HG03025 (cell line): ENCODE measurements around the gene PDSS2.

Source experiments
- ATAC-seq: cut with Tn5 transposase; IDR thresholded peaks from one replicate; pipeline ENCODE4 v1.9.1; 2021; ENCODE audit warnings: mild to moderate bottlenecking, moderate library complexity; ENCODE audit not compliant: unreplicated experiment, low FRiP score

PDSS2 gene, protein sequence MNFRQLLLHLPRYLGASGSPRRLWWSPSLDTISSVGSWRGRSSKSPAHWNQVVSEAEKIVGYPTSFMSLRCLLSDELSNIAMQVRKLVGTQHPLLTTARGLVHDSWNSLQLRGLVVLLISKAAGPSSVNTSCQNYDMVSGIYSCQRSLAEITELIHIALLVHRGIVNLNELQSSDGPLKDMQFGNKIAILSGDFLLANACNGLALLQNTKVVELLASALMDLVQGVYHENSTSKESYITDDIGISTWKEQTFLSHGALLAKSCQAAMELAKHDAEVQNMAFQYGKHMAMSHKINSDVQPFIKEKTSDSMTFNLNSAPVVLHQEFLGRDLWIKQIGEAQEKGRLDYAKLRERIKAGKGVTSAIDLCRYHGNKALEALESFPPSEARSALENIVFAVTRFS

DNA sequence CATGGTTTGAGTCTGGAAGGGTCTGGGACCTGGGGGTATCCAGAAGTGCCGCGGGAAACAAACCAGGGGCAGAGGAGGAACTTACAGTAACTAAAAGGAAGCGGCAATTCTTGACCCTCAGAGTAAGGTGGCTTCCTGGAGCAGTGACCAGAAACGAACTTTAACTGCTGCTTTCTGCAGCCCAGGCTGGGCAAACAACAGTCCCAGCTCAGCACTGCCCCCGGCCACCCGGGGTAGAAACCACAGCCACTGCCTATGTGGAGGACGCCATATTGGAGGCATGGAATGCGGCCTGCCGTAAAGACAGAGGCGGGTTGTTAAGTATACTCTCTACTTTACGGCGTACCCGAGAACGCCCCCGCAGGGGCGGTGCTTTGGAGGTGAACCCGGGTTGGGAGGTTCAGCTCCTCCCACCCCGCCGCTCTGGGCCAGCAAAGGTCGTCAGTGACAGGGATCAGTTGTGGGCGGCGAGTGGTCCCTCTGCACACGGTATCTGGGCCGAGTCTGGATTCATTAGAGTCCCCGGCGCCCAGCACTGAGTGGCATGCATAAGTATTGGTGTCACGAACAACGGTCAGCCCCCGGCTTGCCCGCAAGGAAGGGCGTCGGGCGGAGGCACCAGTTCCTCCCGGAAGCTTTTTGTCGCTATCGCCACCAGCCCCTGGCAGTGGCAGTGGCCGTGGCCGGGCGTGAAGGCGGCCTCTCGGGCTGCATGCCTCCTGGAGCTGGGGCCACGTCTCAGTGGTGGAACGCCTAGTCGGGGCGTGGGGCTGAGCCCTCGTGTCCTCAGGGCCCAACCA is at the start of gene PDSS2:
Gene PDSS2 (minus strand): TSS at position 282 of the 800 bp plus-strand sequence. CDS start 279 bp downstream, at position 3.
- peak; percentile 93 for ATAC-seq

DNA sequence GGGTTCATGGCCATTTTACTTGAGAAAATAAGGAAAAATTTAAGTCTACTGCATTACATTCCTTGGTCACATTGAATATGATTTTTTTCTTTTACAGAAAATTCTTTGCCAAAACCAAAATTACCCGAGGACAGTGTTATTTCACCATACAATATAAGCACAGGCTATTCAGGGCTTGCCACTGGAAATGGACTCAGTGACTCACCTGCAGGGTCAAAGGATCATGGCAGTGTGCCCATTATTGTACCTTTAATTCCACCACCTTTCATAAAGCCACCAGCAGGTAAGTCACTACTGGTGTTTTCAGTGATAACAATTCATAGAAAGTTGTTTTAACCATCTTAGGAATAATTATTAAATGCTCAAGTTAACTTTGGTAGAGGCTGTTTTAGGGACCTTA is 46.8 kb upstream of the PDSS2 start:
- ATAC-seq = no peak

DNA sequence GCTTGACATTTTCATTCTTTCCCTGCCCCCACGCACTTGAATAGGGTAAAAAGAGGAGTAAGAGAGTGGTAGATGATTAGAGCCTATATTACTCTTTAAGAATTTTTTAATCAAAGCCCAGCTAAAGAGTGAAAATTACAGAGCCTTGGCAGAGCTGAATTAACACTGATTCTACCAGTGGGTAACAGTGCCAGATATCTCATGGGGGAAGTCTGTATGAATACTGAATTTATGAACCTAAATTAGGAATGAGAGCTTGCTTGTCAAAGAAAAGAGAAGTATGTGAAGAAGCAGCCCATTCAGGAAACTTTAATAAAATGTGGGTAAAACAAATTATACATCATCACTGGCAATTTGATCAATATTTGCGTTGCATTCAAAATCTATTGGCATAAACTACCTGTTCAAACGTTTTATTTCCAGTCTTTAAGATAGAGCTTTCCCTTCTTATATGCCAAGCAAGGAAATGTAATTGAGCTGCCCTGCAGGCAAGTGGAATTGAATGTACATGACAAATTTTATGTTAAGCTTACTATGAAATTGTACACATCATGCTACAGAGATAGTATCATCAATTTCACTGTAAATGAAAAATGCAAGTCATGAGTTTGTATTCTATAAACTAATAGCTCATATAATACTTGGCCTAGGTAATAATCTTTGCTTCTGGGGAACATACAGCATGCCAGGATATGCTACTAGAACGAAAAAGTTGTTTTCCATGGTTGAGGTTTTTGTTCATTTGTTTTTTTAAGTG is 45.1 kb upstream of the PDSS2 start:
- ATAC-seq = no peak

DNA sequence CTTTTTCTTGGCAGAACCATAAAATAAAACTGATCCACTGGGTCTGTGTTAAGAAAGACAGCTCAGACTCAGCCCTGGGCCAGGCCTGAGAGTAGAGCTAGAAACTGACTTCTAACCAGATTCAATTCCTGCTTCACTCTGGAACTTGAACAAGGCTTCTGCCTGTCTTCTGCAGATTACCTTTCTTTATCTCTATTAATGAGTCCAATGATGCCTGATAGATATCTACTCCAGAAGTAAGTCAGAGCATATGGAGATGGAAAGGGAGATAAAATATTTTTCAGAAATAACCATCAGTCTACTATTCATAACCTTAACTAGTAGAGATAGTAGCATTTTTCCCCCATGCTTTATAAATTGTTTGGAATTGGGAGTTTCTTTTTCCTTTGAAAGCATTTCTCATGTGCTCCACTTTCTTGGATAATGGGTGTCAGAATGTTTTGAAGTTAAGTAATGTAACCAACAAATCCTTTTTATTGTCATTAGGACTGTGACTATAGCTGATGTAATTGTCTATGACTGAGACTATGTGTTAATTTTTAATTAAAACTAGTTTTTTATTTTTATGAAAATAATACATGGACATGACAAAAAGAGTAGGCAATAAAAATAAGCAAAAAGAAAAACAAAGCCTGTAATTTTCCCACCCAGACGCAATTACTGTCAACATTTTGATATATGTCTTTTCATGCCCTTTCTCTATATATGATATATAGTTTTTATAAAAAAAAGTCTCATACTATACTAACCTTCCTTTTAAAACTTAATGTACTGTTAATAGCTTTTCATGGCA is 37.7 kb upstream of the PDSS2 start:
- no peak for ATAC-seq

DNA sequence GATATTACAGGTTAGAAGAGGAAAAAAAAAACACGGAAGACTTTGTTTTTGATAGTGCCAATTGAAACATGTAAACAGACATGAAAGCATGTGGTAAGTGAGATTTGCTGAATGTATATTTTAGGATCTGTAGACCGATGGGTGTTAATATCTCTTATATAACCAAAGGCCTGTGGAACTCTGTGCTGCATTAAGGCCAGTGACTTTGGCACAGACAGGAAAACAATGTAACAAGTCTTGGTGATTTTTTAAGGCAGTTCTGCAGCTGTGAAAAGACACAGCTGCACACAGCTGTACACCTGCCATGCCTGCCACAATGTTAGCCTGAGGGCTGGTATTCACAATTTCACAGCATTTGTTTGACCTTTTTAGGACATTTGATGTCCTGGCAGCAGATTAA is 36.6 kb upstream of the PDSS2 start:
- ATAC-seq = no peak

DNA sequence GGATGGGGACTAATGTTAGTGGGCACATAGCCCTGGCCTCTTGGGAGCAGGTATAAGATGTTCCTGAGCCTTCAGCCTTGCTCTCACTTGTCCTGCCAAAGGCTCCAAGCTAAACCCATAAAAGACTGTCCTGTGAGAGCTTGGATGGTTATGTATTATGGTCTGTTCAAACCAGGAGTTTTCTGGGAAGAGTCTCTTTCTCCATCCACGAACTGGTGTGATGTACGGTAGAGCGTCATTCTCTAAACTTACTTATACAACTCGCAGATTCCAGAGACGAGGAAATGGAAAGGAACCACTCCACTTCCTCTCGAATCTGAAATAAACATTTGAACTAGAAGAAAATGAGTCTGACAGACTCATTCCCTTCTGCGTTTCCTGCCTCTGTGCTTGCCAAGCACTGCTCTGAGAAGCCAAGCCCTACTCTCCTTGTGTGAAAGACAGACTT is 35.9 kb upstream of the PDSS2 start:
- ATAC-seq = no peak

DNA sequence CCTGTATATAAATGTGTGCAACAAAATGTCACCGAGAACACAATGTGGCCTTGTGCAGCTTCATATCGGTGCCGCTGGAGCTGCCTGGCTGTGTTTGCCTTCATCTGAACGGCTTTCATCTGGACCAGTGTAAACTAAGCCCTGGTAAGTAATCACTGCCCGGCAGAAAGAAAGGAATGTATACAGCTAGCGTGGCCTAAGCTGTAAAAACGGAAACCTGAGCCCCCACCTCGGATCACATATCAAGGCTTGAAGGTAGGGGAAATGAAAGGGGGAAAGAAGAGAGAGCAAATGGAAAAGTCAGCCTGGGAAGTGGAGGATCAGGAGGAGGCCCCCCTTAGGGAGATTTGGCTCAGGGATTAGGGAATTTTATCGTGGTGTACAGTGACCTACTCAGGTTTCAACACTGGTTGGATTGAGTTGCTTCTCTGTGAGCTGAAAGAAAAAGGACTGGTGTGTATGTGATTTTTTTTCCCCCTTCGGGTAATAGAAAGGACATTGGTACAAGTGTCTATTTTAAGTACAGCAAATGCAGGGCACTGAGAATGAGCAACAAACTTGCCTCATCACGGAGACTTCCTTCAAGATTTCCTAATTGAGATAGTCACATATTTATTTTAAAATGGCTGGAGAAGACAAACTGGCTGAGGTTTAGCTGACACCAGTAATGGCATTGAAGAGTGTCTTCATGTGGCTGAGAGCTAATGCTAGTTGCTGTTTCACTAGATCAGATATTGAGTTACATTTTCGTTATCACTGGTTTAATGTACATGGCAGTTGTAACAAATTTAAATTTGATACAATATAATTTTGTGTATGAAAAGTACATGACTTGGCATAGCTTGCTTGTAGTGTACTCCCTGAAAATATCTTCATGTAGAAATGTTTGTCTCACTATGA is 34.0 kb upstream of the PDSS2 start:
- no peak for ATAC-seq

DNA sequence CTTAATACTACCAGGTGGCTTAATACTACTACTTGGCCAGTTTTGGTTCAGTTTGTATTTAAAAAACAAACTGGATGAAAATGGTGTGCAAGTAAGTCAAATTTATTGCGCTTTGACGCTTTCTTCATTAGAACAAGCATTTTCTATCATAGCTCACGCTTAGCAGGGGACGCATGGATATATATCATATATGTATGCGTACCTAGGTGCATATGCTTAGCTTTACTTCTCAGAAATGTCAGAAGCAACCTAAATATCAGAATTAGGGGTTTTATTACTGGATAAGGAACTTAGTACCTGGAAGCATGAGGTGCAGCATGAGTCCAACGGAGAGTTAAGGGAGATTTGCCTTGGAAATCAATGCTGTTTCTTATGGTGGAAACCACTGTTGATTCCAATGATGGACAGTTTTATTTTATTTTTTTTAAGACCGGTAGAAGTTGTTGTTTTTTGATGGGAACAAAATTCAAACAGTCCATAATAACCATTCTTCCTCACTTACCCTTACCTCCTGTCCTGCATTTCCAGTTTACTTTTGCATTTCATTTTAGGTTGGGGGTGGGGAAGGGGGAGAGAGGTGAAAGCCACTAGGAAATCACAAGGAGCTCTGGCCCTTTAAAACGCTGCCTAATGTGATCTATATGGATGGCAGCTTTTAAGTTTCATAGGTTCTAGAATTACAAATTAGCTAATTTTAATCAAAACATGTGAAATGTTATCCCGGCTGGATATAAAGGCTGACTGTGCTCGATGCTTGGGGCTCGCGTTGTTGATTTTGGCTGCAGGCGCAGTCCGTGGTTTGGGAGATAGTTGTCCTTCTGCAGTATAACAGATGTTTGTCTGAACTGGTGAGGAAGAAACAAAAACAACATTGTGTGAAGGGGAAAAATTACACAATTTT is 32.6 kb upstream of the PDSS2 start:
- no peak for ATAC-seq

DNA sequence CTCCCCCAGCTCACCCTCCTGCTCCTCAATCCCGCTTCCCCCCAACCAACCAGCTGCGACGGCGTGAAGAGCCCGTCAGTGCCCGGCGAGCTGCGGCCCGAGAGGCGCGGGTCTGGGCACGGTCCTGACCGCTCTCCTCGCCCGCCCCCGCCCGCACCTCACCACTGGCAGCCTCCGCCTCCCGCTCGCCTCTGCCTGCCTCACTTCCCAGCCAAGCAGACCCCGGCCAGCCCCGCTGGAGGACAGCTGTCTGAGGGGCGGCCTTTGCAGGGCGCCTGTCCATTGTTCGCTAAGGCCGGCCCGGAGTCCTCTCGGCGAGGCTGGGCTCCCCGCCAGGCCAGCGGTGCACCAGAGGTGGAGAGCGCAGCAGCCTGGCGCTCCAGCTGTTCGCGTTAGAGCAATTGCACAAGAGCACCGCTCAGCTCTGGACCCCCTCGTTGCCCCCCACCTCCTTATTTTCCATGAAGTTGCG is 31.8 kb upstream of the PDSS2 start:
- ATAC-seq = no peak

DNA sequence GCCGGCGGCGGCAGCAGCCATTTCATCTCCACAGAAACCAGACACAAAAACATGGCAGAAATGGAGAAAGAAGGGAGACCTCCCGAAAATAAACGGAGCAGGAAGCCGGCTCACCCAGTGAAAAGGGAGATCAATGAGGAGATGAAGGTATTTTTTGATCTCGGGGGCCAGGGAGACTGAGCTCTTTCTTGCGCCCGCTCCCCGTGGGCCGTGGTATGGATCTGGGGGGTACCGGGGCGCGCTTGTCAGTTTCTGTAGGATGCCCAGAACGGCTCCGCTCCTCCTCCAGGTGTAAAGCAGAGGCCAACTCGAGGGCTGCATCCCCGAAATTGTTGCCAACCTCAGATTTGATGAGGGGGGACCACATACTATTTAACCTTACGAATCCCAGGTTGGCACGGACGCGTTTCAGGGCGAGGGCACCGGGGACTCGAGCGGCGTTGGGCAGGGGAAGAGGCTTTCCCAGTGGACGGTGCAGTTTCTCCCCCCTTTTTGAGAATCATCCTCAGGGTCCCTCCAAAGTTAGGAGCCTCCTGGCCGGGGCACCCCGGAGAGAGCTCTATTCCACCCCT is 31.3 kb upstream of the PDSS2 start:
- ATAC-seq = no peak

DNA sequence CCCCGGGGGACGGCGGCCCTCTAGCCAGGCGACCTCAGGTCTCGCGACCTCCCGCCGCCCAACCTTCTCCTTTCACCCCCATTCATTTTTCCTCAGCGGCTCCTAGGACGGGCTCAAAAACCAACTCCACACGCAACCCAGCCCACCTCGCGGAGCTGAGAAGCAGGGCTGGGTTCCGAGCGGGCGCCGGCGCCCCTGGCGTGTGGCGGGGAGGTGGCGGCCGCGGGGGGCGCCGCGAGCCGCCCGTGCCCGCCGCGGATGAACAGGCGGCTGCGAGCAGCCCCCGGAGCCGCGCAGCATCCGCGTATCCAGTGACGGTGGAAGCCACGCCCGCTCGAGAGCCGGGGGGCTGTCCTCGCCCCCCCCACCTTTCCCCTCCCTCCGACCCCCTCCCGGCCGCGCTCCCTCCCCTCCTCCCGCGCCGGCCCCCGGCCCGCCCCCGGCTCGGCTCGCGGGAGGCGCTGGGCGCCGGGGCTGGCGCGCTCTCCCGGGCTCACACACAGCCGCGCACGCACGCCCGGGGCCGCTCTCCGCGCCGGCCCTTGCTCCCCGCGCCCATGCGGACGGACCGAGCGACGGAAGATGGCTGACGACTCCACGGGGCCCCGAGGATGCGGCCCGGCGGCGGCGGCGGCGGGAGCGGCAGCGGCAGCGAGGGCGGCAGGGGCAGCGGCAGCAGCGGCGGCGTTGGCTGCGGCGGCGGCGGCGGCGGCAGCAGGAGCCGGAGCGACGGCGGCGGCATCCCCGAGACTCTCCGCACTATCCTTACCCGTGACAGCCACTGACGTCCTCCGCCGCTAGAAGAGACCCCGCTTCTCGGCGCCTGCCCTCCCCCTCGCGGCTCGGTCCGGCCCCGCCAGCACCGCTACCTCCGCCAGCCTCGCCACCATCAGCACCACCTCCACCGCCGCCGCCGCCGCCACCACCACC is 30.5 kb upstream of the PDSS2 start, which contains the start of gene SOBP:
Gene SOBP (plus strand): TSS at position 482 of the 930 bp plus-strand sequence. CDS start 500 bp downstream, outside the sequence.
- ATAC-seq = peak; percentile 42

DNA sequence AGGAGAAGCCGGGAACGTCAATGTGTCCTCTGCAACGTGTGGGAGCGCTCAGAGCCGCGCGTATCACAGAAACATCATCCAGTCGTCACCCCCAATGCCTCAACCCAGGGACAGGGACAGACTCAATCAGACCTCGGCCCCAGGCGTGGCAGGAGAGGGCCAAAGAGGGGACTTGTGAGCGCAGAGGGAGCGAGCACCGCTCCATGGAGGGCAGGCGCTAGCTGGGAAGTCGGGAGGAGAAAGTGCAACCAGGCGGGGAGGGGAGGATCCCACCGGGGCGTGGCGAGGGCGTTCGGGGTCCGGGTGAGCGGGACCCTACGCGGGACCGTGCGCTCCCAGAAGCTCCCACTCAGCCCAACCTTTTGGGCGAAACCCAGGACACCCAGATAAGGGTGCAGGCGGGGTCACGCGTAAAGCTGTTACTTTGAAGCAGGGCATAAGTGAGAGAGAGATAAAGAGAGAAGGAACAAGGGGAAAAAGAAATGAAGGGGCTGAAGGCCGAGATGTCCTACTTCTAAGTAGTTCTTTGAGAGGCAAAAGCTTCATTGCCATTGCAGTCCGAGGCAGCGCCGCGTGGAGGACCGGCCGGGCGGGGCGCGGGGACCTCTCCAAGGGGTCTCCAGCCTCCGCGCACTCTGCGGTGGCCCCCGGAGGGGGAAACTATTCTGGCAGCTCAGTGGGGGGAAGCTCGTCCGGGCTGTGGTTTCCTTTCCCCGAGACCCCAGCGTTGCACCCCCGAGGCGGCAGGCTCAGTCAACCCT is 29.7 kb upstream of the PDSS2 start:
- ATAC-seq = no peak

DNA sequence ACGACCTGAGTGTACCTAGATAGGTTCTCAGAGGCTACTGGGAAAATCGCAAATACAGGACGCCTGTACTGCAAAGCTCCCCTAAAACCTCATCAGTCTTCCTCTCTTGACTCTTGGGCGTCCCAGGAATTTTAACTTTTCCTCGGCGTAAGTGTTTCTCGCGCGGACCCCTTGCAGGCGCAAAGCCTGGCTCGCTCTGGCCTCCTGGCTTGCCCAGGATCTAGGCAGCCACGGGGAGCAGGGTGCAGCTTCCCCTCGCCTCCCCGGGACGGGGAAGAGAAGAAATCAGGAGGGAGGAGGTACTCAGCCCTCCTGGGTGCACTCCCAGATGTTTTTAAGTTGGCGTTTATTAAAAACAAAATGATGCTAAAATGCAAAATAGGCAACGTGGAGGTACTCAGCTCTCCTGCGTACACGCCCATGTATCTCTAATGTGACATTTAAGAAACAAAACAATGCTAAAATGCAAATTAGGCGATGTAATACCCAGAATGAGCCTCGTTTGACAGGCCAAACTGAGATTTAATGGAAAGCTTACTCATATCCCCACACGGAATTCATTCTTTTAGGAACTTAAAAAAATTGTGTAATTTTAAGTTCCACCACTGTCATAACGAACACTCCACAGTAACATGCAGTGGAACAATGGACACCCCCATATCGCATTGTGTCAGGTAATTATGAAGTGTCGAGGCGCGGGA is 29.0 kb upstream of the PDSS2 start:
- no peak for ATAC-seq

DNA sequence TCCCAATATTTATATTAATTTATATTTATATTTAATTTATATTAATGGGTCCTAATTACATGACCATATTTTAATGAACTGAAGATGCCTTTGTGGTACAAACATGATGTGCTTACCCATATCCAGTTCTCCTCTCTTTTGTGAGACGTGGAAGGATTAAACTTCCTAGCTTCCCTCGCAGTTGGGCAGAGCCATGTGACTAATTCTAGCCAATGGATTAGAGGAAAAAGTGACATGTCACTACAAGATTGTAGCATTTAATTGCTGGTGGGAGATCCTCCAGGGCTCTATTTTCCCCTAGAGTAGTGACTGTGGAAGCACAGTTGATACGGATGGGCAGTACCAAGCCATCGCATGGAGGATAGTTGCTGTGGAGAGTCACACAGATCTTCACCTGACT is 25.8 kb upstream of the PDSS2 start:
- ATAC-seq = no peak

DNA sequence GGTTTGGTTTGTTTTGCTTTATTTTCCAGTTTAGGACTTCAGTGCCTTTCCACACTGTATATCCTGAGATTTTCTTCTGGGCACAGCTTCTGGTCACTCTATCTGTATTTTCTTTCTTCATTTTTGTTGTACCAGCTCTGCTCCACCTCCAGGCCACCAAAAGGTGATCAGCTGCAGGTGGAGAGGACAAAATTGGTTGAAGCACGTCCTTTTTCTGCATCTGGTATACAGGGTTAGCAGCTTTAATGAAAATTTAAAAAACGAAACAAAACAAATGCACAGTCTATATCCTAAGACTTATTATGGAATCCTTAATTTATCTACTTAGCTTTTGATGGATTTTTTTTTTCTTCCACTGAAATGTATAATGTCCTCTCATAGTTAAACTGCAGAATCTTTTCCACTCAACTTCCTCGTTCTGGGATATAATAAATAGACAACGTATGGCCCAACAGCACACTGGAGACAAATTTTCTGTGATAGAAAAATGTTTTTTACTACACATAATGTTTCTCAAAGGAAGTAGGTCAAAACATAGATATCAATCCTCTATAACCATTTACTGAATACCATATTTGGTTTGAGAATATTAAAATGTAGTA is 19.8 kb upstream of the PDSS2 start:
- no peak for ATAC-seq
